ENCODE measurements around the gene AIG1.
A peak's percentile ranks its signal among the peaks of the same experiment; 100 is the strongest.

AIG1 gene

GRCh38 chr6:143125864-143126573 is 65.3 kb downstream of the AIG1 start:
- DNase-seq (ENCODE audit: low read depth in 1 of 2, low spot score in 1 of 2) = no peak

DNA sequence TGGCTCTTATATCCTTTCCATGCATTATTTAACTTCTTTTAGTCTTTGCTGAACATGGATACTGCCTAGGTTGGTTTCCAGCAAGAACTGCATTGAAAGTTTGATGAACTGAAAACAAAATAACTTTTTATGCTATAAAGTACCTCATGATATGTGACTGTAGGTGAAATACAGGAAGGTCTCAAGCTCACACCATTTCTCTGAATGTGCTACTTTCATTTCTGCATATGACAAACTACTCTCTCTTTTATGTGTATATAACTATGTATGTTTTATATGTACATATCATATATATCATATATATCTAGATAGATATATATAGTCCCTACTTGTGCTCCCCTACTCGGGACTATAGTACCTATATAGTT is 65.9 kb downstream of the AIG1 start:
- no peak for DNase-seq (ENCODE audit: low read depth in 1 of 2, low spot score in 1 of 2)

- no peak for DNase-seq (ENCODE audit: low read depth in 1 of 2, low spot score in 1 of 2)
Measured at GRCh38 chr6:143127941-143128680, 67.4 kb downstream of the AIG1 start.

- no peak for DNase-seq (ENCODE audit: low read depth in 1 of 2, low spot score in 1 of 2)
Measured at GRCh38 chr6:143128681-143129015, 68.0 kb downstream of the AIG1 start.

DNA sequence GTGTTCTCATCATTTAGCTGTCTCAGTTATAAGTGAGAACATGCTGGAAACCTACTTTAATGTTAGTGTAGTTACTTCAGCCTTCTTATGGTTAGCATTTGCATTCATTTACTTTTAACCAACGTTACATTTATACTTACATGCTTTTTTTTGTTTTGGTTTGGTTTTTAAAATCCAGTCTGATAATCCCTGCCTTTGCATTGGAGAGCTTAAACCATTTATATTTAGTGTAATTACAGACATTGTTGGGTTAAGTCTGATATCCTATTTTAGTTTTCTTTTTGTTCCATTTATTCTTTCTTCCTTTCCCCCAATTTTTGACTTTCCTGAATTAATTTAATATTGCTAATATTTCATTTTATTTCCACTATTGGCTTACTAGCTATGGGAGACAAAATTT is 70.2 kb downstream of the AIG1 start:
- DNase-seq (ENCODE audit: low read depth in 1 of 2, low spot score in 1 of 2) = no peak

DNA sequence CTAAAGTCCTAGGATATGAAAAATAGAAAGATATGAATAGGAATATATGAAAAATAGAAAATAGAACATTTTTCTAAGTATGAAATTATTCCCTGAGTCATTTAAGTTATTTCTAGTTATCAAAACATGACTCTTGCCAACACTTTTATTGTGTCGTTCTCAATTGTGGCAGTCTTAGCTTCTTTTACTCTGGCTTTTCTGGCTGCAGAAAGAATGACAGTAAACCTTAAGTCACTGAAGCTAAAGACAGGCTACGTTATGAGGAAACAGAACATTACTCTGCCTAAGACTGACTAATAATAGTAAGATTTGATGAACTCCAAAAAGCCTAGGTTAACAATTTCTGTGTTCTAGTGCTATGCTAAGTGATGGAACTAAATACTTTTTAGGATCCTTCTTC is 74.6 kb downstream of the AIG1 start:
- DNase-seq (ENCODE audit: low read depth in 1 of 2, low spot score in 1 of 2) = no peak

GRCh38 chr6:143135797-143136561 is 75.3 kb downstream of the AIG1 start:
- DNase-seq (ENCODE audit: low read depth in 1 of 2, low spot score in 1 of 2) = no peak

GRCh38 chr6:143136647-143137046 is 76.0 kb downstream of the AIG1 start:
- no peak for DNase-seq (ENCODE audit: low read depth in 1 of 2, low spot score in 1 of 2)

- peak in 1 of 2 donors; percentile 12 for DNase-seq (ENCODE audit: low read depth in 1 of 2, low spot score in 1 of 2)
Measured at GRCh38 chr6:143139239-143139784, 78.6 kb downstream of the AIG1 start.

DNA sequence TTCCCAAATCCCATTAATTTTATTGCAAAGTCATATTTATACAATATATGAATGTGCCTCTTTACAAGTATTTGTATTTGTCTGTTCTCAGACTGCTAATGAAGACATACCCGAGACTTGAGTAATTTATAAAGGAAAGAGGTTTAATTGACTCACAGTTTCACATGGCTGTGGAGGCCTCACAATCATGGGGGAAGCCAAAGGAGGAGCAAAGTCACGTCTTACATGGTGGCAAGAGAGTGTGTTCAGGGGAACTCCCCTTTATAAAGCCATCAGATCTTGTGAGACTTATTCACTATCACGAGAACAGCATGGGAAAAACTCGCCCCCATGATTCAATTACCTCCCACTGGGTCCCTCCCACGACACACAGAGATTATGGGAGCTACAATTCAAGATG is 79.2 kb downstream of the AIG1 start:
- DNase-seq (ENCODE audit: low read depth in 1 of 2, low spot score in 1 of 2) = peak in 1 of 2 donors; percentile 72

GRCh38 chr6:143140767-143141166 is 80.1 kb downstream of the AIG1 start:
- DNase-seq (ENCODE audit: low read depth in 1 of 2, low spot score in 1 of 2) = no peak

DNA sequence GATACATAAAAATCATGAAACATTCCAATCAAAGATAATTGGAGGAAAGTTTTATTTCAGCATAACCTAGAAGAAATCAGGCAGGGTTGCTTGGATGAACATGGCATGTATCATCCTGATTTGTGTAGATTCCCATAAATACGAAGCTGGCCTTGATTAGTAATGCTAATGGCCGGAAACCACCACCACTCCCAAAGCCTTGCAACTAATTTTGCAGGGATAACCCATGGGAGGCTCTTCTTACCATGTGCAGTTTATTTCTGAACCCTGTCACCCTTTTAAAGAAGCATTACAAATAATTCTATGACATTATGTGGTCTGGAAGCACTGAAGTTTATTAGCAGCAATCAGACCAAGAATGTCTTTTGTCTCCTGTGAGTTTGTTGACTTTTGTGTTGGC is 80.8 kb downstream of the AIG1 start:
- DNase-seq (ENCODE audit: low read depth in 1 of 2, low spot score in 1 of 2) = no peak

GRCh38 chr6:143146186-143146851 is 85.6 kb downstream of the AIG1 start:
- DNase-seq (ENCODE audit: low read depth in 1 of 2, low spot score in 1 of 2) = no peak

GRCh38 chr6:143149771-143150170 is 89.1 kb downstream of the AIG1 start:
- no peak for DNase-seq (ENCODE audit: low read depth in 1 of 2, low spot score in 1 of 2)

- DNase-seq (ENCODE audit: low read depth in 1 of 2, low spot score in 1 of 2) = no peak
Measured at GRCh38 chr6:143150281-143150680, 89.6 kb downstream of the AIG1 start.

GRCh38 chr6:143151381-143151780 is 90.7 kb downstream of the AIG1 start:
- DNase-seq (ENCODE audit: low read depth in 1 of 2, low spot score in 1 of 2) = no peak

GRCh38 chr6:143155681-143156080 is 95.0 kb downstream of the AIG1 start:
- DNase-seq (ENCODE audit: low read depth in 1 of 2, low spot score in 1 of 2) = no peak

- DNase-seq (ENCODE audit: low read depth in 1 of 2, low spot score in 1 of 2) = no peak
Measured at GRCh38 chr6:143157131-143157530, 96.4 kb downstream of the AIG1 start.

DNA sequence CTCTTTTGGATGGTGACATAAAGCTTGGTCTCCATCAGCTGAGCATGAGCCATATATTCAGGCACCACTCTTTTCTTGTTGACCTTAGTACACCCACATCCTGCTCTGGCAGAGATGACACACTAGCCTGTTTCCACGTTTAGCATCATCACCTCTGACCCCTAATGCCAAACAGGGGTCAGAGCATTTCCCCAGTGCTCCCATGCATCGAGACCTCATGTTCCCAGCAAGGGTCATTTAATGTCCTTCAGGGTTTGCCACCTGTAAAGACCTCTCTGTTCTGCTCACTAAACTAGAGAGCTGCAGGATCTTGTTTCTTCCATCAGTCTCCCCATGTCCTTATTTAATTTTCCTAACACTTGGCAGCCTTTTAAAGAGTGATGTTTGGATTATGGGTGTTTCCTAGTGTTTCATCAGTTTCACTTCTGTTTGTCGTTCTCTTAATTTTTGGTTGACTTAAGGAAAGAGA is 97.5 kb downstream of the AIG1 start:
- DNase-seq (ENCODE audit: low read depth in 1 of 2, low spot score in 1 of 2) = no peak

DNA sequence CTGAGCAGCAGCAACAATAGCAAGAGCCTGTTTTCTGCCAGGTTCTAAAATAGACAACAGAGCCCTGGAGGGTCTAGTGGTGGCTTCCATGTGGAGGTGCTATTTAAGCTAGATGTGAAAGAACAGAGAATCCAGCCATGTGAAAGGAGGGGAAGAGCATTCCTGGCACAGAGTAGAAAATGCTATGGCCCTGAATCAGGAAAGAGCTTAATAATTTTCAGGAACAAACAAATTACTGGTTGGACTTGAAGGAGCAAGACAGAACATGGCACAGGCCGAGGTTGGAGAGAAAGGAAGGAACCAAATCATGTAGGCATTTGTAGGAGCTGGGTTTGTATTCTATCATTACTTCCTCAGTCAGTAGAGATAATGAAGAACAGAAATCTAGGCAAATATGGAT is 98.3 kb downstream of the AIG1 start:
- DNase-seq (ENCODE audit: low read depth in 1 of 2, low spot score in 1 of 2) = no peak

DNA sequence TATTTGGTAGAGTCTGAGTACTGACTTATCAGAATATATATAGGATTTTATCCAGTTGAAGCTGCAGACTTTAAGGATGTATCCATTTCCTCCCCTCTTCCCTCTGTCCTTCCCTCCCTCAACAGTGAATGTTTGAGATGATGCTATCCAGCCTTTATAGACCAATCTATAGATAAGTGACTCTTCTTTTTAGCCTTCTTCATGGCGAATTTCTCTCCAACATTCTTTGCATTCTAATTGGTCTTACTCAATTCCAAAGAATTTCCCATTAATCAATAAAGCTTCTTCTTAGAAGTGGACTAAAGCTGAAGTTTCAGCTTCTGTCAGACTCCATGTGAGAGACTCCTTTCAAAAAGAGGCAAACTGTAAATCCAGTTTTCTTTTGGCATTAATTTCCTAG is 99.3 kb downstream of the AIG1 start:
- DNase-seq (ENCODE audit: low read depth in 1 of 2, low spot score in 1 of 2) = no peak
